ENCODE measurements around the gene SOS1. TPM values are rescaled to one million over a fixed set of nuclear protein-coding genes. Genes with fewer than 3 reads are reported as not detected.

The SOS1 gene
- total RNA-seq, 1 donor from 2014 or later = 44.0 TPM

DNA sequence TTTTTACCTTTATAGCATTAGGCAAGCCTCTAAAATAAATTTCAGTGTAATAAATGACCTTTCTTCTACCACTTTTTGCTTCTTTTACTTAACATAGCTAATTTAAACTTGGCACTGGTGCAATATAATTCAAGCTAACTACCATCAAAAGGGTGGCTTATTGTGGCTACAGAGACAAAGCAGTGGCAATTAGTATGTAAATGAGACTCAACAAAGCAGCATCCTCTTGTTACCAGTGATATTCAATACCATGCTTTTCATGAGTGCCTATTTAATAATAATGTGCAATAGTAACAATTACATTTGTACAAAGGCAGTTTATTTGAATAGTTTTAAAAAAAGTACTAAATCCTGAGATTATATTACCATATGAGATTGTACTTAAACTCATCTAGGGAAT, 93.4 kb downstream of the SOS1 start:
- Histone ChIP-seq H3K79me2 (ENCODE audit: insufficient read depth, low read length) (no peaks in the 10 kb centered on the region), H3K4me1 (ENCODE audit: insufficient read depth, low read length) (no peaks in the 10 kb centered on the region), H3K36me3 (ENCODE audit: insufficient read depth, low read length) (peaks cover 7% of the 10 kb centered on the region), H3K4me3 (ENCODE audit: insufficient read depth, low read depth, low read length) (no peak overlapping the region), H3K27ac (ENCODE audit: low read depth, low read length) (no peak overlapping the region), H3K4me2 (ENCODE audit: low read length) (no peak overlapping the region), H3K9me3 (ENCODE audit: insufficient read depth, low read depth, low read length) (no peaks in the 10 kb centered on the region), H2AFZ (ENCODE audit: low read depth, low read length) (no peak overlapping the region), H3K9ac (ENCODE audit: low read length) (no peak overlapping the region), H4K20me1 (ENCODE audit: insufficient read depth, low read length) (no peaks in the 10 kb centered on the region), H3K27me3 (ENCODE audit: insufficient read depth, low read length) (no peaks in the 10 kb centered on the region)
- Mint-ChIP-seq H3K27ac (ENCODE audit: unreplicated experiment) (no peak overlapping the region), H3K4me1 (ENCODE audit: low read depth, unreplicated experiment) (no peaks in the 10 kb centered on the region), H3K27me3 (ENCODE audit: low read depth, unreplicated experiment) (no peaks in the 10 kb centered on the region), H3K9me3 (ENCODE audit: unreplicated experiment) (no peaks in the 10 kb centered on the region), H3K4me3 (ENCODE audit: unreplicated experiment) (no peak overlapping the region), H3K36me3 (ENCODE audit: low read depth, unreplicated experiment) (no peaks in the 10 kb centered on the region)
- no peak for FAIRE-seq
- TF ChIP-seq EZH2 (IDR thresholded peaks at IDR 0.05; ENCODE audit: insufficient read depth, low read length) = no peak
- TF ChIP-seq, protein P1, sequence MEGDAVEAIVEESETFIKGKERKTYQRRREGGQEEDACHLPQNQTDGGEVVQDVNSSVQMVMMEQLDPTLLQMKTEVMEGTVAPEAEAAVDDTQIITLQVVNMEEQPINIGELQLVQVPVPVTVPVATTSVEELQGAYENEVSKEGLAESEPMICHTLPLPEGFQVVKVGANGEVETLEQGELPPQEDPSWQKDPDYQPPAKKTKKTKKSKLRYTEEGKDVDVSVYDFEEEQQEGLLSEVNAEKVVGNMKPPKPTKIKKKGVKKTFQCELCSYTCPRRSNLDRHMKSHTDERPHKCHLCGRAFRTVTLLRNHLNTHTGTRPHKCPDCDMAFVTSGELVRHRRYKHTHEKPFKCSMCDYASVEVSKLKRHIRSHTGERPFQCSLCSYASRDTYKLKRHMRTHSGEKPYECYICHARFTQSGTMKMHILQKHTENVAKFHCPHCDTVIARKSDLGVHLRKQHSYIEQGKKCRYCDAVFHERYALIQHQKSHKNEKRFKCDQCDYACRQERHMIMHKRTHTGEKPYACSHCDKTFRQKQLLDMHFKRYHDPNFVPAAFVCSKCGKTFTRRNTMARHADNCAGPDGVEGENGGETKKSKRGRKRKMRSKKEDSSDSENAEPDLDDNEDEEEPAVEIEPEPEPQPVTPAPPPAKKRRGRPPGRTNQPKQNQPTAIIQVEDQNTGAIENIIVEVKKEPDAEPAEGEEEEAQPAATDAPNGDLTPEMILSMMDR (IDR thresholded peaks at IDR 0.05; ENCODE audit: insufficient read depth, low read depth, low read length) = no peak
- DNase-seq (ENCODE audit: low read depth) = no peak

DNA sequence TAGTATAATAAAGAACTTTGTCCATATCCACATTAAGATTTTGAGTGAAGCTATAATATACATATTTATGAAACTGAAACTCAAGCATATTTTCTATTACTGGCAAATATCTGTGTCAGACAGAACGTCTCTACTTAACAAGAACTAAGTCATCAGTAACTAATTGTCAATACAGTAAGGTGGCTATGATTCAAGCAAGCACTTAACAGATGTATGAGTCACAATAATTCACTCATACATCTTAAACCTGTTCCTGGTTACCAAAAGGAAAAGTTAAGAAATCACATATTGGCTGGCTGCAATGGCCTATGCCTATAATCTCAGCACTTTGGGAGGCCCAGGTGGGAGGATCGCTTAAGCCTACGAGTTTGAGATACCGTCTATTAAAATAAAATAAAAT, 96.0 kb downstream of the SOS1 start:
- Histone ChIP-seq H3K4me3 (ENCODE audit: insufficient read depth, low read depth, low read length) (no peak overlapping the region), H3K27me3 (ENCODE audit: insufficient read depth, low read length) (no peaks in the 10 kb centered on the region), H4K20me1 (ENCODE audit: insufficient read depth, low read length) (no peaks in the 10 kb centered on the region), H3K27ac (ENCODE audit: low read depth, low read length) (no peak overlapping the region), H3K79me2 (ENCODE audit: insufficient read depth, low read length) (no peaks in the 10 kb centered on the region), H3K9ac (ENCODE audit: low read length) (no peak overlapping the region), H3K36me3 (ENCODE audit: insufficient read depth, low read length) (peaks cover 8% of the 10 kb centered on the region), H3K9me3 (ENCODE audit: insufficient read depth, low read depth, low read length) (no peaks in the 10 kb centered on the region), H2AFZ (ENCODE audit: low read depth, low read length) (no peak overlapping the region), H3K4me2 (ENCODE audit: low read length) (no peak overlapping the region), H3K4me1 (ENCODE audit: insufficient read depth, low read length) (no peaks in the 10 kb centered on the region)
- Mint-ChIP-seq H3K36me3 (ENCODE audit: low read depth, unreplicated experiment) (no peaks in the 10 kb centered on the region), H3K27me3 (ENCODE audit: low read depth, unreplicated experiment) (no peaks in the 10 kb centered on the region), H3K9me3 (ENCODE audit: unreplicated experiment) (no peaks in the 10 kb centered on the region), H3K27ac (ENCODE audit: unreplicated experiment) (no peak overlapping the region), H3K4me3 (ENCODE audit: unreplicated experiment) (no peak overlapping the region), H3K4me1 (ENCODE audit: low read depth, unreplicated experiment) (no peaks in the 10 kb centered on the region)
- FAIRE-seq (no peak), DNase-seq (ENCODE audit: low read depth) (peak; percentile 50)
- TF ChIP-seq, protein P1 (IDR thresholded peaks at IDR 0.05; ENCODE audit: insufficient read depth, low read depth, low read length) = no peak
- TF ChIP-seq EZH2 (IDR thresholded peaks at IDR 0.05; ENCODE audit: insufficient read depth, low read length) = no peak

- no peak overlapping the region for H3K9ac ChIP-seq (ENCODE audit: low read length)
- DNase-seq (ENCODE audit: low read depth) = no peak
- H3K4me3 Mint-ChIP-seq (ENCODE audit: unreplicated experiment) = no peak overlapping the region
- no peaks in the 10 kb centered on the region for H3K4me1 Mint-ChIP-seq (ENCODE audit: low read depth, unreplicated experiment)
- no peak overlapping the region for H3K27ac ChIP-seq (ENCODE audit: low read depth, low read length)
- H3K9me3 Mint-ChIP-seq (ENCODE audit: unreplicated experiment) = no peaks in the 10 kb centered on the region
- H3K4me3 ChIP-seq (ENCODE audit: insufficient read depth, low read depth, low read length) = no peak overlapping the region
- no peaks in the 10 kb centered on the region for H3K27me3 Mint-ChIP-seq (ENCODE audit: low read depth, unreplicated experiment)
- H3K27ac Mint-ChIP-seq (ENCODE audit: unreplicated experiment) = no peak overlapping the region
- H3K4me1 ChIP-seq (ENCODE audit: insufficient read depth, low read length) = no peaks in the 10 kb centered on the region
- H2AFZ ChIP-seq (ENCODE audit: low read depth, low read length) = no peak overlapping the region
- no peak for TF ChIP-seq EZH2 (IDR thresholded peaks at IDR 0.05; ENCODE audit: insufficient read depth, low read length)
- TF ChIP-seq, protein P1 (IDR thresholded peaks at IDR 0.05; ENCODE audit: insufficient read depth, low read depth, low read length) = no peak
- FAIRE-seq = no peak
- no peak overlapping the region for H3K4me2 ChIP-seq (ENCODE audit: low read length)
- no peaks in the 10 kb centered on the region for H4K20me1 ChIP-seq (ENCODE audit: insufficient read depth, low read length)
- H3K36me3 ChIP-seq (ENCODE audit: insufficient read depth, low read length) = peaks cover 8% of the 10 kb centered on the region
- no peaks in the 10 kb centered on the region for H3K9me3 ChIP-seq (ENCODE audit: insufficient read depth, low read depth, low read length)
- H3K79me2 ChIP-seq (ENCODE audit: insufficient read depth, low read length) = no peaks in the 10 kb centered on the region
- no peaks in the 10 kb centered on the region for H3K36me3 Mint-ChIP-seq (ENCODE audit: low read depth, unreplicated experiment)
- no peaks in the 10 kb centered on the region for H3K27me3 ChIP-seq (ENCODE audit: insufficient read depth, low read length)
These were observed 97.2 kb downstream of the SOS1 start for GRCh38 chr2:39023649-39024048.
